Measurements from ENCODE around the gene SDSL. TPM values are rescaled to one million over a fixed set of nuclear protein-coding genes. Genes with fewer than 3 reads are reported as not detected.

Gene SDSL
- total and polyA plus RNA-seq, 2 experiments from 2014 or later = not detected

- TF ChIP-seq REST (IDR thresholded peaks at IDR 0.05; ENCODE audit: unreplicated experiment) = no peak
These were observed 34.0 kb downstream of the SDSL start (continued) for GRCh38 chr12:113456199-113456598.

- Histone ChIP-seq H3K4me1 (ENCODE audit: insufficient read depth) (peaks cover 8% of the 10 kb centered on the region; the same call in 1 of the 2 replicates), H4K20me1 (replicated peaks; ENCODE audit: insufficient read depth) (no peaks in the 10 kb centered on the region), H2AFZ (no peak overlapping the region), H3K27ac (ENCODE audit: low read depth) (no peak overlapping the region), H3K4me3 (no peak overlapping the region), H3K36me3 (ENCODE audit: insufficient read depth) (no peaks in the 10 kb centered on the region), H3K4me2 (0 out of 2 replicates have a peak overlapping the region, but pooled peaks have one; percentile 20), H3K9me2 (ENCODE audit: insufficient read depth) (no peaks in the 10 kb centered on the region), H3K27me3 (ENCODE audit: insufficient read depth) (peaks cover 15% of the 10 kb centered on the region; the same call in 1 of the 2 replicates), H3K79me2 (replicated peaks; ENCODE audit: insufficient read depth) (no peaks in the 10 kb centered on the region), H3F3A (replicated peaks; ENCODE audit: low read depth) (no peaks in the 10 kb centered on the region)
- no peaks in the 10 kb centered on the region for H3K36me3 Mint-ChIP-seq (ENCODE audit: low read depth)
- H3K27ac Mint-ChIP-seq = no peak overlapping the region
- no peaks in the 10 kb centered on the region for H3K9me3 Mint-ChIP-seq
- peaks cover 19% of the 10 kb centered on the region for H3K4me1 Mint-ChIP-seq
- ATAC-seq (no peak), DNase-seq (ENCODE audit: low spot score) (no peak)
- H3K4me3 Mint-ChIP-seq = no peak overlapping the region
- peaks cover 19% of the 10 kb centered on the region for H3K27me3 Mint-ChIP-seq (ENCODE audit: insufficient read depth, low read depth, poor library complexity)
- TF ChIP-seq, protein P1, sequence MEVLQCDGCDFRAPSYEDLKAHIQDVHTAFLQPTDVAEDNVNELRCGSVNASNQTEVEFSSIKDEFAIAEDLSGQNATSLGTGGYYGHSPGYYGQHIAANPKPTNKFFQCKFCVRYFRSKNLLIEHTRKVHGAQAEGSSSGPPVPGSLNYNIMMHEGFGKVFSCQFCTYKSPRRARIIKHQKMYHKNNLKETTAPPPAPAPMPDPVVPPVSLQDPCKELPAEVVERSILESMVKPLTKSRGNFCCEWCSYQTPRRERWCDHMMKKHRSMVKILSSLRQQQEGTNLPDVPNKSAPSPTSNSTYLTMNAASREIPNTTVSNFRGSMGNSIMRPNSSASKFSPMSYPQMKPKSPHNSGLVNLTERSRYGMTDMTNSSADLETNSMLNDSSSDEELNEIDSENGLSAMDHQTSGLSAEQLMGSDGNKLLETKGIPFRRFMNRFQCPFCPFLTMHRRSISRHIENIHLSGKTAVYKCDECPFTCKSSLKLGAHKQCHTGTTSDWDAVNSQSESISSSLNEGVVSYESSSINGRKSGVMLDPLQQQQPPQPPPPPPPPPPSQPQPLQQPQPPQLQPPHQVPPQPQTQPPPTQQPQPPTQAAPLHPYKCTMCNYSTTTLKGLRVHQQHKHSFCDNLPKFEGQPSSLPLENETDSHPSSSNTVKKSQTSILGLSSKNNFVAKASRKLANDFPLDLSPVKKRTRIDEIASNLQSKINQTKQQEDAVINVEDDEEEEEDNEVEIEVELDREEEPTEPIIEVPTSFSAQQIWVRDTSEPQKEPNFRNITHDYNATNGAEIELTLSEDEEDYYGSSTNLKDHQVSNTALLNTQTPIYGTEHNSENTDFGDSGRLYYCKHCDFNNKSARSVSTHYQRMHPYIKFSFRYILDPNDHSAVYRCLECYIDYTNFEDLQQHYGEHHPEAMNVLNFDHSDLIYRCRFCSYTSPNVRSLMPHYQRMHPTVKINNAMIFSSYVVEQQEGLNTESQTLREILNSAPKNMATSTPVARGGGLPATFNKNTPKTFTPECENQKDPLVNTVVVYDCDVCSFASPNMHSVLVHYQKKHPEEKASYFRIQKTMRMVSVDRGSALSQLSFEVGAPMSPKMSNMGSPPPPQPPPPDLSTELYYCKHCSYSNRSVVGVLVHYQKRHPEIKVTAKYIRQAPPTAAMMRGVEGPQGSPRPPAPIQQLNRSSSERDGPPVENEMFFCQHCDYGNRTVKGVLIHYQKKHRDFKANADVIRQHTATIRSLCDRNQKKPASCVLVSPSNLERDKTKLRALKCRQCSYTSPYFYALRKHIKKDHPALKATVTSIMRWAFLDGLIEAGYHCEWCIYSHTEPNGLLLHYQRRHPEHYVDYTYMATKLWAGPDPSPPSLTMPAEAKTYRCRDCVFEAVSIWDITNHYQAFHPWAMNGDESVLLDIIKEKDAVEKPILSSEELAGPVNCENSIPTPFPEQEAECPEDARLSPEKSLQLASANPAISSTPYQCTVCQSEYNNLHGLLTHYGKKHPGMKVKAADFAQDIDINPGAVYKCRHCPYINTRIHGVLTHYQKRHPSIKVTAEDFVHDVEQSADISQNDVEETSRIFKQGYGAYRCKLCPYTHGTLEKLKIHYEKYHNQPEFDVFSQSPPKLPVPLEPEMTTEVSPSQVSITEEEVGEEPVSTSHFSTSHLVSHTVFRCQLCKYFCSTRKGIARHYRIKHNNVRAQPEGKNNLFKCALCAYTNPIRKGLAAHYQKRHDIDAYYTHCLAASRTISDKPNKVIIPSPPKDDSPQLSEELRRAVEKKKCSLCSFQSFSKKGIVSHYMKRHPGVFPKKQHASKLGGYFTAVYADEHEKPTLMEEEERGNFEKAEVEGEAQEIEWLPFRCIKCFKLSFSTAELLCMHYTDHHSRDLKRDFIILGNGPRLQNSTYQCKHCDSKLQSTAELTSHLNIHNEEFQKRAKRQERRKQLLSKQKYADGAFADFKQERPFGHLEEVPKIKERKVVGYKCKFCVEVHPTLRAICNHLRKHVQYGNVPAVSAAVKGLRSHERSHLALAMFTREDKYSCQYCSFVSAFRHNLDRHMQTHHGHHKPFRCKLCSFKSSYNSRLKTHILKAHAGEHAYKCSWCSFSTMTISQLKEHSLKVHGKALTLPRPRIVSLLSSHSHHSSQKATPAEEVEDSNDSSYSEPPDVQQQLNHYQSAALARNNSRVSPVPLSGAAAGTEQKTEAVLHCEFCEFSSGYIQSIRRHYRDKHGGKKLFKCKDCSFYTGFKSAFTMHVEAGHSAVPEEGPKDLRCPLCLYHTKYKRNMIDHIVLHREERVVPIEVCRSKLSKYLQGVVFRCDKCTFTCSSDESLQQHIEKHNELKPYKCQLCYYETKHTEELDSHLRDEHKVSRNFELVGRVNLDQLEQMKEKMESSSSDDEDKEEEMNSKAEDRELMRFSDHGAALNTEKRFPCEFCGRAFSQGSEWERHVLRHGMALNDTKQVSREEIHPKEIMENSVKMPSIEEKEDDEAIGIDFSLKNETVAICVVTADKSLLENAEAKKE (CRISPR knock-in tag; IDR thresholded peaks at IDR 0.05) = no peak
- TF ChIP-seq CTCF (conservative IDR thresholded peaks at IDR 0.05; ENCODE audit: low read depth in 2 of 2) (no peak), ZNF331 (CRISPR knock-in tag; IDR thresholded peaks at IDR 0.05; ENCODE audit: low read depth) (no peak), EZH2phosphoT487 (IDR thresholded peaks at IDR 0.05; ENCODE audit: unreplicated experiment) (no peak), POLR2AphosphoS5 (IDR thresholded peaks at IDR 0.05; ENCODE audit: low read depth) (no peak), STAT1 (IDR thresholded peaks at IDR 0.05; ENCODE audit: unreplicated experiment) (no peak), ETS1 (IDR thresholded peaks at IDR 0.05) (no peak), REST (IDR thresholded peaks at IDR 0.05; ENCODE audit: unreplicated experiment) (no peak)
These were observed 34.6 kb downstream of the SDSL start for GRCh38 chr12:113456761-113457160.

Data from GM23338 (cell line).